HT1080 (cell line): ENCODE measurements around the gene MAPK8IP2. TPM values are rescaled to one million over a fixed set of nuclear protein-coding genes. Genes with fewer than 3 reads are reported as not detected.
"Not testable (repeated sequence)": the region's sequence is repeated elsewhere in the genome, so short reads cannot be mapped to it uniquely, and the experiment has no call there.

Source experiments
- DNase-seq: peaks from one replicate; pipeline ENCODE4 v3.0.0-alpha.2; 2015; ENCODE audit warnings: low read depth
- total RNA-seq: library from RNA; depleted of rRNA; stranded (reverse); fragments of >200 nt; shearing (Covaris generic); gene quantifications from 2 replicates; pipeline ENCODE4 v1.2.3, GENCODE V29; 2014; rRNA removed

The MAPK8IP2 gene
- total RNA-seq, 1 experiment from 2014 or later = 0.47 TPM

DNA sequence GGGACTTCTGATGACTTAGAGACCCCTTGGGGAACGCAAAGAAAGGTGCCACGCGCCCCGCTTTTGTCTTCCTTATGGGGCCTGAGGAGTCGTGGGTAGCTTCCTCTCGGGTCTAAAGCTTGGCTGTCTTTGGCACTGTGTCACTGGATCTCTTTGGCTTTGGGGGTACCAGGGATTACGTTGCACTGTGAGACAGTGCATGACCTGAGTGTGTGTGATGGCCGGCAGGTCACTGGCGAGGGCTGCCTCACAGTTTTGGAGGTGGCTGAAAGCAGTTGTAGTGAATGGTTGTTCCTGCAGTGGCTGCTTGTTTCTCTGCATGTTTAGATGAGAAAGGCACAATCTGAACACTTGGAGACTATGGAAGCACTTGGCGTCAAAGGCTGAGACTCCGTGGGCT lies 33.2 kb downstream of the MAPK8IP2 start:
- DNase-seq = no peak

- no peak for DNase-seq
These were observed 35.0 kb downstream of the MAPK8IP2 start for GRCh38 chr22:50635591-50635990.

DNA sequence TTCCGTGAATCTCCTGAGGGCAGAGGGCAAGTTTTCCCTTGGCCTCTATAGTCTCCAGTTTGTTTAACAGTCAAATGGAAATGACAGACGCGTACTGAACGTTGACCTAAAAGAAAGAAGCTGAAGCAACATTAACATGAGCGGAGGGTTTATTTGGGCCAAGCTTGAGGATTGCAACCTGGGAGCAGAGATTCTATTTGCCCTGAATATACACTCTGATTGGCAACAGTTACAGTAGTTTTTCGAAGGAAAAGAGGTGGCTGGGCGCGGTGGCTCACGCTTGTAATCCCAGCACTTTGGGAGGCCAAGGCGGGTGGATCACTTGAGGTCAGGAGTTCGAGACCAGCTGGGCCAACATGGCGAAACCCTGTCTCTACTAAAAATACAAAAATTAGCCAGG lies 39.7 kb downstream of the MAPK8IP2 start:
- DNase-seq = not testable (repeated sequence)

DNA sequence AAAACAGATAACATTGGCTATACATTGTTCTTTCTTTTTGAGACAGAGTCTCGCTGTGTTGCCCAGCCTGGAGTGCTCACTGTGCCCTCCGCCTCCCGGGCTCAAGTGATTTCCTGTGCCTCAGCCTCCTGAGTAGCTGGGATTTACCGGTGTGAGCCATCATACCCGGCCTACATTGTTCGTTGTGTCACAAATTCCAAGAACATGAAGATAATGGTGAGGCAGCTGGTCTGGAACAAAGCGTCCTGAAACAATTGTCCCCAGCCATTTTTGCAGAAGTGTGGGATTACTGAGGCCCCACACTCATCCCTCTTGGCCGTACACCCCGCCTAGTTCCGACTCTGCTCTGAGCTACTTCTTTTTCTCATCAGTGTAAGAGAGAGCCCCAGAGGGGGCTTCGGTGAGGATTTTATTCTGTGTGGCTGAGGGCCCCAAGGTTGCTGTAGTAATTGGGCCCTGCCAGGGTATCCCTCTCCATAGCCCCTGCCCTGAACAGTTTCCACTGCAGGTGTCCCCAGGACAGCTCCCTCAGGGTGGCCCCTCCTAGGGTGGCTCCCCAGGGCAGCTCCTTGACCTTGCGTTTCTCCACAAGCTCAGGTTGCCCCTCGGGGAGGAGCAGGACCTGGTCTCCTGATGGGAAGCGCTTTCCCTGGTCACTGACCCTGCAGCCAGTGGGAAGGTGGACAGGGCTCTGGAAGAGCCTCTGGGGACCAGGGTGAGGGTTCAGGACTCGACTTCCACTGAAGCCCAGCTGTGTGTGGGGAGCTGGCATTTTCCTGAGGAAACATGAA lies 40.5 kb downstream of the MAPK8IP2 start:
- no peak for DNase-seq

GRCh38 chr22:50641696-50642607 lies 41.4 kb downstream of the MAPK8IP2 start:
- DNase-seq = no peak

DNA sequence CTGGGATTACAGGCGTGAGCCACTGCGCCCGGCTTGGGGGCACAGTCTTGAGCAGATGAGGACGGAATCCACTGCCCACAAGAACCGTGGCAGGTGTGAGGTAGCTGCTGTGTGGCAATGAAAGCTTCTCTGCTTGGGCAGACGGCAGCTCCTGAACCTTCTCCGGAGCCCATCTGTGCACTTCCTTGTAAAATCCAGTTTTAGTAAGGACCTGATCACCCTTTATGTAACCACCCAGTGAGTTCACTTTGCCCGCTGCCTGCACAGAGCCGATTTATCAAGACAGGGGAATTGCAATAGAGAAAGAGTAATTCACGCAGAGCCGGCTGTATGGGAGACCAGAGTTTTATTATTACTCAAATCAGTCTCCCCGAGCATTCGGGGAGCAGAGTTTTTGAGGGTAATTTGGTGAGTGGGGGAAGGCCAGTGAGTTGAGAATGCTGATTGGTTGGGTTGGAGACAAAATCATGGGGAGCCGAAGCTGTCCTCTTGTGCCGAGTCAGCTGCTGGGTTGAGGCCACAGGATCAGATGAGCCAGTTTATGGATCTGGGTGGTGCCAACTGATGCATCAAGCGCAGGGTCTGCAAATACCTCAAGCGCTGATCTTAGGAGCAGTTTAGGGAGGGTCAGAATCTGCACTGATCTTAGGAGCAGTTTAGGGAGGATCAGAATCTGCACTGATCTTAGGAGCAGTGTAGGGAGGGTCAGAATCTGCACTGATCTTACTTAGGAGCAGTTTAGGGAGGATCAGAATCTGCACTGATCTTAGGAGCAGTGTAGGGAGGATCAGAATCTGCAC lies 42.6 kb downstream of the MAPK8IP2 start:
- not testable (repeated sequence) for DNase-seq

DNA sequence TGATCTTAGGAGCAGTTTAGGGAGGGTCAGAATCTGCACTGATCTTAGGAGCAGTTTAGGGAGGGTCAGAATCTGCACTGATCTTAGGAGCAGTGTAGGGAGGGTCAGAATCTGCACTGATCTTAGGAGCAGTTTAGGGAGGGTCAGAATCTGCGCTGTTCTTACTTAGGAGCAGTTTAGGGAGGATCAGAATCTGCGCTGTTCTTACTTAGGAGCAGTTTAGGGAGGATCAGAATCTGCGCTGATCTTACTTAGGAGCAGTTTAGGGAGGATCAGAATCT lies 43.2 kb downstream of the MAPK8IP2 start:
- not testable (repeated sequence) for DNase-seq

DNA sequence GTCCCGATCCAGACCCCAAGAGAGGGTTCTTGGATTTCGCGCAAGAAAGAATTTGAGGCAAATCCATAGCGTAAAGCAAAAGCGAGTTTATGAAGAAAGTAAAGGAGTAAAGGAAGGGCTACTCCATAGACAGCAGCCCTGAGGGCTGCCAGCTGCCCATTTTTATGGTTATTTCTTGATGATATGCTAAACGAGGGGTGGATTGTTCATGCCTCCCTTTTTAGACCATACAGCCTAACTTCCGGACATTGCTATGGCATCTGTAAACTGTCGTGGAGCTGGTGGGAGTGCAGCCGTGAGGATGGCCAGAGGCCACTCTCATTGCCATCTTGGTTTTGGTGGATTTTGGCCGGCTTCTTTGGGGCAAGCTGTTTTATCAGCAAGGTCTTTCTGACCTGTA lies 52.7 kb downstream of the MAPK8IP2 start:
- no peak for DNase-seq

DNA sequence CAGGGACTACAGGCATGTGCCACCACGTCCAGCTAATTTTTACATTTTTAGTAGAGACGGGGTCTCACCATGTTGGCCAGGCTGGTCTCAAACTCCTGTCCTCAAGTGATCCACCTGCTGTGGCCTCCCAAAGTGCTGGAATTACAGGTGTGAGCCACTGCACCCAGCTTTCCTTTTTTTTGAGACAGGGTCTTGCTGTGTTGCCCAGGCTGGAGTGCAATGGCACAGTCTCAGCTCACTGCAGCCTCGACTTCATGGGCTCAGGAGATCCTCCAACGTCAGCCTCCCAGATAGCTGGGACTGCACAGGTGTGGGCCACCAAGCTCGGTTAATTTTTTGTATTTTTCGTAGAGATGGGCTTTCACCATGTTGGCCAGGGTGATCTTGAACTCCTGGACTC lies 54.1 kb downstream of the MAPK8IP2 start:
- DNase-seq = not testable (repeated sequence)

DNA sequence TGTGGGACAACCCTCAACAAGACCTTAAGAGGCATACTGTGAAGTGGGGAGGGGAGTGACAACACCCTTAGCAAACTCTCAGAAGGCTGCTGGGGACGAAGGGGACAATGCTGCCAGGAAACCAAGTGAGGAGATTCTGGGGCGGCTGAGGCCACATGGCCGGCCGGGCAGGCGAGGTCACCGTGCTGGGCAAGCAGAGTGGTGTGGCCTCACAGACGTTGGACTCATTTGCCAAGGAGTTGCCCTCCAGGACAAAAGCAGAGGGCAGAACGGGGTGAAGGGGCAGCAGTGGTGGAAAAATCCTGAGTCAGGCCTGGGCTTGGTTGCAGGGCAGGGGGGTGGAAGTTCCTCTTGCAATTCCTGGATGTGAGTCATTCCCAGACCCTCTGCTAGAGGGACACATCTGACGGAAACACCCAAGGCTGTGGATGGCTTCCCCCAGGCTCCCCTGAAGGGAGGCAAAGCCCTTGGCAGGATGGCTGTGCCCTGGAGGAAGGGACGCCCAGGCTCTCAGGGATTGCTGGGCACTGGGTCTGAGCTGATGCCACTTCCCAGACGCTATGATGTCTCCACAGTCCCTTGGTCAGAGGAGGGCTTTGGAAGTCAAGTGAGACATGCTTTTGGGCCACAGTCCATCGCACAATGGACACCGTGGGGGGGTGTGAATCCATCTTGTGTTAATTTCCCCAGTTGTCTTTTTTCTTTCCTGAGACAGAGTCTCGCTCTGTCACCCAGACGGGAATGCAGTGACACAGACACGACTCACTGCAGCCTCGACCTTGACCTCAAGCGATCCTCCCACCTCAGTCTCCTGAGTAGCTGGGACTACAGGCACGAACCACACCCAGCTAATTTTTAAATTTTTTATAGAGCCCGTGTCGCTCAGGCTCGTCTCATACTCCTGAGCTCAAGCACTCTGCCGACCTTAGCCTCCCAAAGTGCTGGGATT lies 55.8 kb downstream of the MAPK8IP2 start:
- peak; percentile 81 for DNase-seq

GRCh38 chr22:50657925-50658324 lies 57.3 kb downstream of the MAPK8IP2 start:
- no peak for DNase-seq

GRCh38 chr22:50659711-50660110 lies 59.1 kb downstream of the MAPK8IP2 start:
- not testable (repeated sequence) for DNase-seq

DNA sequence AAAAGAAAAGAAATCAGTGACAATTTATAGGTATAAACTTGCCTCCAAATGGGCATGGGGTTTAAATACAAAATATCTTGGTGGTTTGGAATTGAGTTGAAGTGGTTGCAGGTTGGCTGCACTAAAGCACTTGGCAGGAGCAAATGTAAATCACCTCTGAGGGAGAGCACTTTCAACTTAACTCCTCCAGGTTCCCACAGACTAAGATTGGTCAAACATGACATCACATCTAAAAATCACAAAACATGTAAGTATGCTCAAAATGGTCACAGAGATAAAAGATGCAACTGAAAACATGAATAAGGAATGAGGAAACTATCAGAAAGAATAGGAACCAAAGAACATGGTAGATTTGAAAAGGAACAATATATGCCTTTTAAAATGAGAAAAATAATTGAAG lies 59.7 kb downstream of the MAPK8IP2 start:
- DNase-seq = no peak

Other genes starting within 250 kb of the MAPK8IP2 start
- gene SBF1, start 125.8 kb upstream of the MAPK8IP2 start, total RNA-seq = 65.2 and 76.2 TPM in 2 replicates
- gene ADM2, start 119.2 kb upstream of the MAPK8IP2 start, total RNA-seq = 0.67 and 0.79 TPM in 2 replicates
- 0.13 TPM in 1 of 2 replicates, not detected in the other for gene MIOX, start 113.9 kb upstream of the MAPK8IP2 start, total RNA-seq
- gene LMF2, start 93.1 kb upstream of the MAPK8IP2 start, total RNA-seq = 36.7 and 54.3 TPM in 2 replicates
- 65.3 and 73.2 TPM in 2 replicates for gene NCAPH2, start 92.6 kb upstream of the MAPK8IP2 start, total RNA-seq
- gene SCO2, start 75.2 kb upstream of the MAPK8IP2 start, total RNA-seq = 6.4 and 7.7 TPM in 2 replicates
- gene TYMP, start 70.8 kb upstream of the MAPK8IP2 start, total RNA-seq = 2.0 and 2.1 TPM in 2 replicates
- gene KLHDC7B, start 54.9 kb upstream of the MAPK8IP2 start, total RNA-seq = not detected in 2 replicates
- not detected in 2 replicates for gene SYCE3, start 37.9 kb upstream of the MAPK8IP2 start, total RNA-seq
- 12.5 and 13.4 TPM in 2 replicates for gene CPT1B, start 22.4 kb upstream of the MAPK8IP2 start, total RNA-seq
- 17.8 and 22.3 TPM in 2 replicates for gene CHKB, start 17.9 kb upstream of the MAPK8IP2 start, total RNA-seq
- 11.0 and 11.3 TPM in 2 replicates for gene ARSA, start 27.4 kb downstream of the MAPK8IP2 start, total RNA-seq
- gene SHANK3, start 72.0 kb downstream of the MAPK8IP2 start, total RNA-seq = 0.58 and 0.63 TPM in 2 replicates
- gene ACR, start 137.4 kb downstream of the MAPK8IP2 start, total RNA-seq = not detected in 2 replicates
- 12.5 and 20.8 TPM in 2 replicates for gene RABL2B, start 182.8 kb downstream of the MAPK8IP2 start, total RNA-seq